Neural cell (in vitro differentiated cells): ENCODE measurements around the gene ZNF439.

Experiments
- EZH2 ChIP-seq: fragments of 200-600, 300-800 bp; shearing (Covaris generic), sonication (generic); IDR thresholded peaks from 2 replicates; pipeline ENCODE4 v1.6.1; 2014; ENCODE audit warnings: antibody characterized with exemption, low read length, borderline replicate concordance, mild to moderate bottlenecking; ENCODE audit not compliant: insufficient read depth, poor library complexity, severe bottlenecking
- SMC3 ChIP-seq: fragments of 450-650 bp; conservative IDR thresholded peaks from 2 replicates; pipeline ENCODE4 v1.6.1; 2014; ENCODE audit warnings: antibody characterized with exemption, mild to moderate bottlenecking, moderate library complexity; ENCODE audit not compliant: poor library complexity
- TAF1 ChIP-seq: IDR thresholded peaks from 2 replicates; pipeline ENCODE4 v1.6.1; 2012; ENCODE audit warnings: low read depth
- TF ChIP-seq, protein P1 (sequence below): fragments of 450-650 bp; IDR thresholded peaks from 2 replicates; pipeline ENCODE4 v1.5.1; 2014; ENCODE audit warnings: antibody characterized with exemption, mild to moderate bottlenecking, moderate library complexity; ENCODE audit not compliant: poor library complexity, severe bottlenecking

DNA sequence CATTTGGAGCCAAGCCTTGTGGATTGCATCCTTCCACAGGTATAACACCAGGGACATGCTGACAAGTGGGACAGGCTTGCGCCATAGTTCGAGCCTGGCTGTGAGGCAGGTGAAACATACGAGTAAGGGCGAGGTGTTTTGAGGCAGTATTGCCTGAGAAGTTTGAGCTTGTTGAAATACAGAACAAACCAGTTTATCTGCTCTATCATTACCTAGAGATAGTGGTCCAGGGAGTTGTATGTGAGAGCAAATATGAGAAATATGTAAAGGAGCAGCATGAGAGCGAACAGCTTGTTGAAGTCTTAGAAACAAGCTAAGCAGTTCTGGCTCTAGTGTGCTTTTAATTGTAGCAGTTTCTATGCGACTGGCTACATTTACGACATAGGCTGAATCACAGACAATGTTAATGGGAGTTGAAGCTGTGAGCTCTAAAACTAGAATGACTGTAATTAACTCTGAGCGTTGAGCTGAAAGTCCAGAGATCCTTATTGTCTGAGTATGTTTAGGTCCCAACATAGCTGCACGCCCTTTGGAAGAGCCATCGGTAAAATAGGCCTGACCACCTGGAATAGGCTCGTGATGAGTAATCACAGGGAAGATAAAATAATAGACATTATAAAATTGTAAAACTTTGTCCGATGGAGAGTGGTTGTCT lies 8.2 kb downstream of the ZNF439 start:
- TF ChIP-seq, protein P1, sequence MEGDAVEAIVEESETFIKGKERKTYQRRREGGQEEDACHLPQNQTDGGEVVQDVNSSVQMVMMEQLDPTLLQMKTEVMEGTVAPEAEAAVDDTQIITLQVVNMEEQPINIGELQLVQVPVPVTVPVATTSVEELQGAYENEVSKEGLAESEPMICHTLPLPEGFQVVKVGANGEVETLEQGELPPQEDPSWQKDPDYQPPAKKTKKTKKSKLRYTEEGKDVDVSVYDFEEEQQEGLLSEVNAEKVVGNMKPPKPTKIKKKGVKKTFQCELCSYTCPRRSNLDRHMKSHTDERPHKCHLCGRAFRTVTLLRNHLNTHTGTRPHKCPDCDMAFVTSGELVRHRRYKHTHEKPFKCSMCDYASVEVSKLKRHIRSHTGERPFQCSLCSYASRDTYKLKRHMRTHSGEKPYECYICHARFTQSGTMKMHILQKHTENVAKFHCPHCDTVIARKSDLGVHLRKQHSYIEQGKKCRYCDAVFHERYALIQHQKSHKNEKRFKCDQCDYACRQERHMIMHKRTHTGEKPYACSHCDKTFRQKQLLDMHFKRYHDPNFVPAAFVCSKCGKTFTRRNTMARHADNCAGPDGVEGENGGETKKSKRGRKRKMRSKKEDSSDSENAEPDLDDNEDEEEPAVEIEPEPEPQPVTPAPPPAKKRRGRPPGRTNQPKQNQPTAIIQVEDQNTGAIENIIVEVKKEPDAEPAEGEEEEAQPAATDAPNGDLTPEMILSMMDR = no peak
- TF ChIP-seq EZH2 = no peak
- no peak for TF ChIP-seq SMC3
- no peak for TF ChIP-seq TAF1
